Gastroesophageal sphincter (tissue), 4 donors: Measurements from ENCODE around the gene ACP4. TPM values are rescaled to one million over a fixed set of nuclear protein-coding genes. Genes with fewer than 3 reads are reported as not detected.
"Not testable (repeated sequence)": the region's sequence is repeated elsewhere in the genome, so short reads cannot be mapped to it uniquely, and the experiment has no call there.

Experiments
- ATAC-seq: fragments of 150-250 bp; one replicate; pipeline ENCODE4 v1.9.1; 2016; ENCODE audit warnings: mild to moderate bottlenecking, moderate library complexity
- H3K27ac ChIP-seq, 4 donors: fragments of 200-600 bp; sonication (generic) in 3 of 4; 1 replicate in 3 of 4; 2 replicates in 1 of 4; pipeline ENCODE4 v1.5.1; 2016 to 2019
- H3K27me3 ChIP-seq: fragments of 200-600 bp; sonication (generic); one replicate; pipeline ENCODE4 v1.5.1; 2019
- H3K36me3 ChIP-seq, 2 donors: fragments of 200-600 bp; sonication (generic); one replicate each; pipeline ENCODE4 v1.5.1; 2019; ENCODE audit warnings: control low read depth in 1 of 2
- H3K4me1 ChIP-seq, 3 donors: fragments of 200-600 bp; sonication (generic); 1 replicate in 2 of 3; 2 replicates in 1 of 3; pipeline ENCODE4 v1.5.1; 2016 to 2019; ENCODE audit warnings: control low read depth in 2 of 3
- H3K4me3 ChIP-seq, 2 donors: fragments of 200-600 bp; sonication (generic); one replicate each; pipeline ENCODE4 v1.5.1; 2019; ENCODE audit warnings: mild to moderate bottlenecking in 1 of 2, moderate library complexity in 1 of 2
- H3K9me3 ChIP-seq, 3 donors: fragments of 200-600 bp; sonication (generic); one replicate each; pipeline ENCODE4 v1.5.1; 2017 to 2019; ENCODE audit warnings: control low read depth in 2 of 3
- CTCF ChIP-seq, 4 experiments: fragments of 200-600 bp in 2 of 4; fragments of 450-650 bp in 2 of 4; sonication (generic) in 1 of 4; IDR thresholded peaks; one replicate each; pipeline ENCODE4 v1.5.1; 2017 to 2019; ENCODE audit warnings: antibody characterized with exemption in 4 of 4, mild to moderate bottlenecking in 2 of 4, moderate library complexity in 2 of 4
- EP300 ChIP-seq: sonication (generic); formaldehyde crosslinking; IDR thresholded peaks from one replicate; pipeline ENCODE4 v1.6.1; 2017; ENCODE audit warnings: antibody characterized with exemption, mild to moderate bottlenecking
- POLR2A ChIP-seq, 2 donors: fragments of 450-650 bp; IDR thresholded peaks; one replicate each; pipeline ENCODE4 v1.6.1; 2017; ENCODE audit warnings: antibody characterized with exemption in 2 of 2, mild to moderate bottlenecking in 2 of 2, moderate library complexity in 1 of 2
- POLR2AphosphoS5 ChIP-seq: sonication (generic); formaldehyde crosslinking; IDR thresholded peaks from one replicate; pipeline ENCODE4 v1.6.1; 2017; ENCODE audit warnings: antibody characterized with exemption
- WGBS, 2 donors: methylation state at CpG; one replicate each; pipeline ENCODE4 v1.1.5; 2018; ENCODE audit warnings: low coverage in 1 of 2; 5-methylcytosine and 5-hydroxymethylcytosine counted together
- total RNA-seq, 4 donors: library from RNA; depleted of rRNA; stranded (reverse); fragments of >200 nt; gene quantifications; one replicate each; pipeline ENCODE4 v1.1.0, GENCODE V29; 2016

Gene ACP4
- total RNA-seq, 4 donors from 2014 or later = not detected

- Histone ChIP-seq H3K36me3 (no peaks in the 10 kb centered on the region), H3K27ac (no peak overlapping the region), H3K9me3 (peaks cover 0 to 13% (median 0%) of the 10 kb centered on the region in 3 donors), H3K4me1 (peaks cover 0 to 5% (median 0%) of the 10 kb centered on the region in 3 donors), H3K4me3 (no peak overlapping the region), H3K27me3 (peaks cover 81% of the 10 kb centered on the region)
- 53 to 63% methylated on average over 2 to 5 of the region's 16 CpGs for WGBS, 2 donors
- ATAC-seq = no peak
- TF ChIP-seq CTCF (IDR thresholded peaks at IDR 0.05) (no peak), EP300 (no peak), POLR2AphosphoS5 (no peak), POLR2A (IDR thresholded peaks at IDR 0.05) (no peak)
Observed at GRCh38 chr19:50780753-50781435, 9.3 kb upstream of the ACP4 start.

DNA sequence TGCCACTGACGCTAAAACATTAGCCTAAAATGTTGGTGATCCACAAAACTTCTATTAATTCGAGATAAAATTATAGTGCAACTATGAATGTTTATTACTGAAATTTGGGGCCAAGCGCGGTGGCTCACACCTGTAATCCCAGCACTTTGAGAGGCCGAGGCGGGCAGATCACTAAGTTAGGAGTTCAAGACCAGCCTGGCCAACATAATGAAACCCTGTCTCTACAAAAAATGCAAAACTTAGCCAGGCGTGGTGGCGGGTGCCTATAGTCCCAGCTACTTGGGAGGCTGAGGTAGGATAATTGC is 6.4 kb upstream of the ACP4 start:
- H3K9me3 ChIP-seq, H3K36me3 ChIP-seq, H3K4me3 ChIP-seq, ATAC-seq, H3K27ac ChIP-seq, H3K4me1 ChIP-seq: not testable (repeated sequence)
- WGBS, 2 donors = 26 to 32% methylated on average over 8 of the region's 8 CpGs
- peaks cover 60% of the 10 kb centered on the region for H3K27me3 ChIP-seq

DNA sequence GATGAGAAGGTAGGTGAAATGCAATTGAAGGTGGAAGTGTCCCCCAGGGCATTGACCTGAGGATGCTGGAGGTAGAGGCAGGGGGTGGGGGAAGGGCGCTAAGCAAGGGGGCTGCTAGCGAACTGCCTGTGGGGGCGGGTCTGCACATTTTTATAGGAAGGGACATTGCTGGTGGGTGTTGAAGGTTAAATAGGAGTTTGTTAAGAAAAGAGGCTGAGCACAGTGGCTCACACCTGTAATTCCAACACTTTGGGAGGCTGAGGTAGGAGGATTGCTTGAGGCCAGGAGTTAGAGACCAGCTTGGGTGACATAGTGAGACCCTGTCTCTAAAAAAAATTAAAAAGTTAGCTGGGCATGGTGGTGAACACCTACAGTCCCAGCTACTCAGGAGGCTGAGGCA is 5.5 kb upstream of the ACP4 start:
- TF ChIP-seq POLR2A (IDR thresholded peaks at IDR 0.05) (no peak), CTCF (IDR thresholded peaks at IDR 0.05) (no peak), POLR2AphosphoS5 (no peak), EP300 (no peak)
- WGBS, 2 donors = 76% methylated on average over 2 of the region's 3 CpGs; no CpG with 5 or more reads in 1 of the 2 donors
- peaks cover 59% of the 10 kb centered on the region for H3K27me3 ChIP-seq
- peaks cover 0 to 5% (median 0%) of the 10 kb centered on the region in 3 donors for H3K4me1 ChIP-seq
- H3K27ac ChIP-seq = no peak overlapping the region
- H3K4me3 ChIP-seq = no peak overlapping the region
- H3K36me3 ChIP-seq = no peaks in the 10 kb centered on the region
- ATAC-seq = no peak
- no peaks in the 10 kb centered on the region for H3K9me3 ChIP-seq

DNA sequence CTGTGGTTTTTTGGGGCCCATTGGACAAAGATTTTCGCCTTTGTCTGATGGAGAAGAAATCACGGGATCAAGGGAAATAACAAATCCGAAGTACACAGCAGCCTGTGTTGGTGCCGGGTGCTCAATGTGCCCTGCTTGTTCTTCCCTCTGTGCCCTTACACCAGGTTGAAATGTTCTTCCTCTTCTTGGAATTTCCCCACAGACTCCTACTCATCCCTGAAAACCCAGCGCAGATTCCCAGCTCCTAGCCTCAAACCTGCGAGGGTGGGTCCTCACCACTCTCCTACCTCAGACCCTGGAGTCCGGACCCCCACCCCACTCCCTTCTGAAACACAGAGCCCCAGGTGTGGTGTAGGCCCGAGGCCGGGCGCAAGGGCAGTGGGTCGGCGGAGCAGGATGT is 4.9 kb upstream of the ACP4 start:
- H3K4me1 ChIP-seq = peaks cover 0 to 5% (median 0%) of the 10 kb centered on the region in 3 donors
- no peak for ATAC-seq
- WGBS, 2 donors = 79 to 86% methylated on average over 2 to 6 of the region's 12 CpGs
- H3K36me3 ChIP-seq = no peaks in the 10 kb centered on the region
- peaks cover 59% of the 10 kb centered on the region for H3K27me3 ChIP-seq
- no peak overlapping the region for H3K27ac ChIP-seq
- no peaks in the 10 kb centered on the region for H3K9me3 ChIP-seq
- TF ChIP-seq POLR2AphosphoS5 = no peak
- TF ChIP-seq POLR2A (IDR thresholded peaks at IDR 0.05) = no peak
- TF ChIP-seq CTCF (IDR thresholded peaks at IDR 0.05) = no peak
- no peak for TF ChIP-seq EP300
- no peak overlapping the region for H3K4me3 ChIP-seq

- no peak for ATAC-seq
- Histone ChIP-seq H3K9me3 (no peaks in the 10 kb centered on the region), H3K27me3 (peaks cover 54% of the 10 kb centered on the region), H3K27ac (no peak overlapping the region), H3K4me3 (no peak overlapping the region), H3K4me1 (no peaks in the 10 kb centered on the region), H3K36me3 (peaks cover 0 to 6% of the 10 kb centered on the region in 2 donors)
- TF ChIP-seq CTCF (IDR thresholded peaks at IDR 0.05) = no peak
- TF ChIP-seq EP300 = no peak
- no peak for TF ChIP-seq POLR2A (IDR thresholded peaks at IDR 0.05)
- no peak for TF ChIP-seq POLR2AphosphoS5
- 71 to 76% methylated on average over 6 of the region's 6 CpGs for WGBS, 2 donors
Observed at GRCh38 chr19:50790922-50791467, 780 bp downstream of the ACP4 start.
